Stimulated activated CD8-positive, alpha-beta memory T cell treated with anti-CD3 and anti-CD28 coated beads, Interleukin-4, amount 100 ng/mL, for 48 hours (primary cell): ENCODE measurements around the gene SOX18.

Experiments
- DNase-seq: peaks from one replicate; pipeline ENCODE4 v3.0.0-alpha.2; 2020

Gene SOX18

GRCh38 chr20:64051561-64052325 lies 2.3 kb upstream of the SOX18 start:
- no peak for DNase-seq

GRCh38 chr20:64051033-64051452 lies 1.6 kb upstream of the SOX18 start:
- DNase-seq: no peak

- DNase-seq: no peak
These were observed 1.0 kb upstream of the SOX18 start for GRCh38 chr20:64050261-64051032.

- DNase-seq: no peak
These were observed 430 bp upstream of the SOX18 start for GRCh38 chr20:64049878-64050260.

- DNase-seq: no peak
These were observed 916 bp downstream of the SOX18 start for GRCh38 chr20:64048402-64049044.

- DNase-seq: no peak
These were observed 1.5 kb downstream of the SOX18 start for GRCh38 chr20:64047968-64048401.

GRCh38 chr20:64047046-64047389 lies 2.4 kb downstream of the SOX18 start:
- DNase-seq: no peak

- DNase-seq: no peak
These were observed 4.0 kb downstream of the SOX18 start for GRCh38 chr20:64045346-64046011.

GRCh38 chr20:64044484-64045247 lies 4.8 kb downstream of the SOX18 start:
- DNase-seq: no peak

GRCh38 chr20:64043768-64044167 lies 5.7 kb downstream of the SOX18 start:
- no peak for DNase-seq

- DNase-seq: no peak
These were observed 7.2 kb downstream of the SOX18 start for GRCh38 chr20:64042054-64042781.

GRCh38 chr20:64041781-64042053 lies 7.7 kb downstream of the SOX18 start:
- no peak for DNase-seq

- no peak for DNase-seq
These were observed 8.2 kb downstream of the SOX18 start for GRCh38 chr20:64041040-64041780.

GRCh38 chr20:64040231-64041039 lies 9.0 kb downstream of the SOX18 start:
- DNase-seq: no peak

GRCh38 chr20:64039293-64040160 lies 9.9 kb downstream of the SOX18 start:
- no peak for DNase-seq

- DNase-seq: peak; percentile 85
These were observed 10.7 kb downstream of the SOX18 start for GRCh38 chr20:64038565-64039292.

GRCh38 chr20:64038224-64038564 lies 11.2 kb downstream of the SOX18 start:
- no peak for DNase-seq

GRCh38 chr20:64037498-64038213 lies 11.8 kb downstream of the SOX18 start:
- no peak for DNase-seq
